CD14-positive monocyte (primary cell): ENCODE results near the gene RNF121. TPM values are rescaled to one million over a fixed set of nuclear protein-coding genes. Genes with fewer than 3 reads are reported as not detected.
A peak's percentile ranks its signal among the peaks of the same experiment; 100 is the strongest.

Source experiments
- DNase-seq, 3 donors: peaks; one replicate each; pipeline ENCODE4 v3.0.0-alpha.2; 2011 to 2022
- H2AFZ ChIP-seq: 2 replicates; pipeline ENCODE4 v1.6.0; 2012; ENCODE audit warnings: mild to moderate bottlenecking, low read depth, low read length, inconsistent platforms; ENCODE audit not compliant: insufficient read depth, poor library complexity, severe bottlenecking
- H3K27ac ChIP-seq, 2 donors: 1 replicate in 1 of 2; 2 replicates in 1 of 2; pipeline ENCODE4 v1.5.1; 2012 to 2013; ENCODE audit warnings: low read length in 2 of 2, control low read depth in 1 of 2, inconsistent platforms in 1 of 2, low read depth in 1 of 2, mild to moderate bottlenecking in 1 of 2
- H3K27me3 ChIP-seq, 2 donors: one replicate each; pipeline versions ENCODE4 v1.6.0 to v1.6.1; 2011 to 2013; ENCODE audit warnings: low read length in 2 of 2; ENCODE audit not compliant: control insufficient read depth in 2 of 2, insufficient read depth in 2 of 2
- H3K36me3 ChIP-seq, 2 donors: replicated peaks in 1 of 2; 1 replicate in 1 of 2; 2 replicates in 1 of 2; pipeline versions ENCODE4 v1.5.1 to v1.6.1; 2012 to 2013; ENCODE audit warnings: low read length in 2 of 2, control low read depth in 1 of 2, inconsistent platforms in 1 of 2, mild to moderate bottlenecking in 1 of 2; ENCODE audit not compliant: insufficient read depth in 2 of 2, control insufficient read depth in 1 of 2
- H3K4me1 ChIP-seq, 2 donors: 1 replicate in 1 of 2; 2 replicates in 1 of 2; pipeline versions ENCODE4 v1.5.1 to v1.6.1; 2012 to 2013; ENCODE audit warnings: low read length in 2 of 2, control low read depth in 1 of 2, inconsistent platforms in 1 of 2, mild to moderate bottlenecking in 1 of 2, moderate library complexity in 1 of 2; ENCODE audit not compliant: insufficient read depth in 2 of 2, control insufficient read depth in 1 of 2
- H3K4me2 ChIP-seq: replicated peaks from 2 replicates; pipeline ENCODE3; 2012; ENCODE audit warnings: low read length, moderate library complexity, mild to moderate bottlenecking; ENCODE audit not compliant: poor library complexity, severe bottlenecking; ENCODE audit errors: extremely low read depth
- H3K4me3 ChIP-seq, 3 experiments: fragments of 200-600 bp in 1 of 3; sonication (generic) in 1 of 3; replicated peaks in 1 of 3; 1 replicate in 2 of 3; 2 replicates in 1 of 3; pipeline ENCODE4 v1.5.1; 2011 to 2013; ENCODE audit warnings: low read length in 3 of 3, mild to moderate bottlenecking in 3 of 3, control low read depth in 2 of 3, low read depth in 2 of 3, inconsistent platforms in 1 of 3, moderate library complexity in 1 of 3
- H3K79me2 ChIP-seq: 2 replicates; pipeline ENCODE4 v1.6.0; 2012; ENCODE audit warnings: mild to moderate bottlenecking, control low read depth, inconsistent platforms, low read length, moderate library complexity; ENCODE audit not compliant: insufficient read depth
- H3K9ac ChIP-seq: 2 replicates; pipeline ENCODE4 v1.6.0; 2017; ENCODE audit warnings: low read length, mild to moderate bottlenecking; ENCODE audit not compliant: insufficient read depth, poor library complexity, severe bottlenecking
- H3K9me3 ChIP-seq, 2 donors: replicated peaks in 1 of 2; 1 replicate in 1 of 2; 2 replicates in 1 of 2; pipeline versions ENCODE4 v1.5.1 to v1.6.1; 2012 to 2013; ENCODE audit warnings: low read length in 2 of 2, control low read depth in 1 of 2; ENCODE audit not compliant: control insufficient read depth in 1 of 2, insufficient read depth in 1 of 2
- H4K20me1 ChIP-seq: 2 replicates; pipeline ENCODE4 v1.6.0; 2012; ENCODE audit warnings: mild to moderate bottlenecking, low read length, control low read depth, moderate library complexity; ENCODE audit not compliant: insufficient read depth
- H3K27ac Mint-ChIP-seq, 7 donors: one replicate each; pipeline ENCODE4 v1.8.0; 2020; ENCODE audit warnings: mild to moderate bottlenecking in 7 of 7, mixed read lengths in 7 of 7, moderate library complexity in 6 of 7, inconsistent platforms in 2 of 7
- H3K27me3 Mint-ChIP-seq, 3 donors: one replicate each; pipeline ENCODE4 v1.8.0; 2021 to 2022; ENCODE audit warnings: low read depth in 3 of 3, mild to moderate bottlenecking in 3 of 3, mixed read lengths in 3 of 3, moderate library complexity in 3 of 3, inconsistent platforms in 1 of 3
- H3K36me3 Mint-ChIP-seq, 2 donors: one replicate each; pipeline ENCODE4 v1.8.0; 2020; ENCODE audit warnings: mixed read lengths in 2 of 2, inconsistent platforms in 1 of 2, mild to moderate bottlenecking in 1 of 2
- H3K4me1 Mint-ChIP-seq: one replicate; pipeline ENCODE4 v1.8.0; 2020; ENCODE audit warnings: mild to moderate bottlenecking, mixed read lengths
- H3K4me3 Mint-ChIP-seq, 2 donors: one replicate each; pipeline ENCODE4 v1.8.0; 2020; ENCODE audit warnings: mild to moderate bottlenecking in 2 of 2, mixed read lengths in 2 of 2, moderate library complexity in 1 of 2
- H3K9me3 Mint-ChIP-seq, 7 donors: one replicate each; pipeline ENCODE4 v1.8.0; 2020 to 2022; ENCODE audit warnings: mixed read lengths in 7 of 7, mild to moderate bottlenecking in 6 of 7, moderate library complexity in 6 of 7, inconsistent platforms in 2 of 7
- CTCF ChIP-seq: fragments of 200-600 bp; IDR thresholded peaks from one replicate; pipeline ENCODE4 v1.8.0; 2022; ENCODE audit warnings: antibody characterized with exemption, mild to moderate bottlenecking
- WGBS: methylation state at CpG from one replicate; pipeline ENCODE4 v1.1.5; 2013; ENCODE audit warnings: missing lambda C conversion rate; ENCODE audit not compliant: insufficient coverage; 5-methylcytosine and 5-hydroxymethylcytosine counted together
- intact Hi-C, 2 donors: fragments of 100-400 bp; cut with micrococcal nuclease; formaldehyde crosslinking; loops; one replicate each; pipeline versions ENCODE4 v1.15.0 to v1.15.1; 2023
- polyA plus RNA-seq, 3 donors: library from polyadenylated mRNA; depleted of rRNA in 1 of 3; unstranded in 2 of 3; stranded (reverse) in 1 of 3; fragments of 300-500 nt in 2 of 3; fragments of >200 nt in 1 of 3; fragmentation: Illumina TruSeq in 2 of 3; gene quantifications; 1 replicate in 2 of 3; 2 replicates in 1 of 3; pipeline ENCODE4 v1.2.3, GENCODE V29; 2012 to 2021

Gene RNF121
- polyA plus RNA-seq, 3 donors, result 7.7 to 25.2 (median 9.2) TPM

- peak overlapping the region; percentile 85 to 98 (median 93) for H3K27ac Mint-ChIP-seq
- Histone ChIP-seq H3K9ac (peak overlapping the region; percentile 77), H3K27me3 (no peaks in the 10 kb centered on the region), H3K4me3 (peak overlapping the region; percentile 89 to 100 (median 99)), H3K36me3 (peaks cover 0 to 8% of the 10 kb centered on the region in 2 donors), H2AFZ (peak overlapping the region; percentile 99), H3K9me3 (no peaks in the 10 kb centered on the region), H3K4me2 (peak overlapping the region; percentile 97), H4K20me1 (peaks cover 28% of the 10 kb centered on the region), H3K79me2 (peaks cover 69% of the 10 kb centered on the region), H3K4me1 (peaks cover 17 to 25% of the 10 kb centered on the region in 2 donors), H3K27ac (peak overlapping the region in 1 of 2 donors; percentile 93)
- intact Hi-C loops, result no loop called here
- H3K4me1 Mint-ChIP-seq, result peaks cover 30% of the 10 kb centered on the region
- WGBS, result 13% methylated on average over 3 of the region's 6 CpGs
- peaks cover 0 to 3% (median 0%) of the 10 kb centered on the region in 7 donors for H3K9me3 Mint-ChIP-seq
- no peak for TF ChIP-seq CTCF
- peaks cover 0 to 1% (median 0%) of the 10 kb centered on the region in 3 donors for H3K27me3 Mint-ChIP-seq
- peak overlapping the region; percentile 97 to 98 for H3K4me3 Mint-ChIP-seq
- DNase-seq, result no peak
- H3K36me3 Mint-ChIP-seq, result peaks cover 3 to 5% of the 10 kb centered on the region in 2 donors
Observed at GRCh38 chr11:71929491-71929890, 645 bp downstream of the RNF121 start.

GRCh38 chr11:71930556-71931244 is 1.9 kb downstream of the RNF121 start:
- Histone ChIP-seq H2AFZ (no peak overlapping the region), H4K20me1 (peaks cover 39% of the 10 kb centered on the region), H3K27ac (no peak overlapping the region), H3K9ac (no peak overlapping the region), H3K27me3 (no peaks in the 10 kb centered on the region), H3K36me3 (no peaks in the 10 kb centered on the region), H3K9me3 (no peaks in the 10 kb centered on the region), H3K4me2 (no peak overlapping the region), H3K79me2 (peaks cover 81% of the 10 kb centered on the region), H3K4me1 (peaks cover 17 to 25% of the 10 kb centered on the region in 2 donors), H3K4me3 (no peak overlapping the region)
- Mint-ChIP-seq H3K36me3 (no peaks in the 10 kb centered on the region), H3K4me1 (peaks cover 31% of the 10 kb centered on the region), H3K27me3 (peaks cover 0 to 1% (median 0%) of the 10 kb centered on the region in 3 donors), H3K27ac (peak overlapping the region in 2 of 7 donors; percentile 22 to 36), H3K9me3 (peaks cover 0 to 2% (median 0%) of the 10 kb centered on the region in 7 donors), H3K4me3 (no peak overlapping the region)
- WGBS, result 80% methylated on average over 5 of the region's 11 CpGs
- intact Hi-C loops, result no loop called here
- no peak for DNase-seq
- no peak for TF ChIP-seq CTCF
